Fibroblast of lung (primary cell): ENCODE results near the gene AKAP10.

ENCODE experiments used
- CTCF ChIP-seq, 2 donors: IDR thresholded peaks in 1 of 2; conservative IDR thresholded peaks in 1 of 2; 1 replicate in 1 of 2; 2 replicates in 1 of 2; pipeline ENCODE4 v1.5.1; 2011 to 2012; ENCODE audit warnings: low read length in 2 of 2, control low read depth in 1 of 2, inconsistent platforms in 1 of 2, low read depth in 1 of 2, mild to moderate bottlenecking in 1 of 2
- EZH2 ChIP-seq: IDR thresholded peaks from 2 replicates; pipeline ENCODE4 v1.5.1; 2012; ENCODE audit warnings: low read length, control low read depth, mild to moderate bottlenecking; ENCODE audit errors: missing control alignments

GRCh38 chr17:19935169-19935568 is 42.5 kb downstream of the AKAP10 start:
- no peak for TF ChIP-seq CTCF (conservative IDR thresholded peaks at IDR 0.05 in 1 of 2, IDR thresholded peaks at IDR 0.05 in 1 of 2; ENCODE audit: low read depth in 1 of 2, low read length in 2 of 2)
- no peak for TF ChIP-seq EZH2
